Common myeloid progenitor, CD34-positive (primary cell): Measurements from ENCODE around the gene EMP3.
A peak's percentile ranks its signal among the peaks of the same experiment; 100 is the strongest.

ENCODE experiments used
- CTCF ChIA-PET: fragments of 350-600 bp; sonication (Branson Sonifier 250); formaldehyde crosslinking; loops from one replicate; lab custom pipeline; 2021; ENCODE audit warnings: antibody characterized with exemption; lab: Charles Lee
- POLR2A ChIA-PET: fragments of 350-600 bp; sonication (Branson Sonifier 250); formaldehyde crosslinking; loops from one replicate; lab custom pipeline; 2021; ENCODE audit warnings: antibody characterized with exemption; lab: Charles Lee
- DNase-seq, 3 donors: peaks; one replicate each; pipeline versions ENCODE4 v3.0.0 to v3.0.0-alpha.2; 2013
- H3K27ac ChIP-seq, 2 experiments: 1 replicate in 1 of 2; 2 replicates in 1 of 2; pipeline ENCODE4 v1.7.0; 2013; ENCODE audit warnings: inconsistent platforms in 2 of 2, low read length in 2 of 2, mild to moderate bottlenecking in 2 of 2, low read depth in 1 of 2, moderate library complexity in 1 of 2; ENCODE audit not compliant: severe bottlenecking in 2 of 2, insufficient read depth in 1 of 2, poor library complexity in 1 of 2
- H3K27me3 ChIP-seq, 5 experiments: replicated peaks in 2 of 5; 1 replicate in 3 of 5; 2 replicates in 2 of 5; pipeline versions ENCODE4 v1.6.1 to v1.7.0; 2013; ENCODE audit warnings: low read length in 4 of 5, mild to moderate bottlenecking in 2 of 5, moderate library complexity in 2 of 5, inconsistent platforms in 1 of 5; ENCODE audit not compliant: insufficient read depth in 5 of 5, control insufficient read depth in 4 of 5
- H3K36me3 ChIP-seq, 4 experiments: 1 replicate in 2 of 4; 2 replicates in 2 of 4; pipeline versions ENCODE4 v1.6.1 to v1.7.0; 2013; ENCODE audit warnings: low read length in 3 of 4, control low read depth in 1 of 4, mild to moderate bottlenecking in 1 of 4; ENCODE audit not compliant: control insufficient read depth in 4 of 4, insufficient read depth in 4 of 4
- H3K4me1 ChIP-seq, 4 experiments: 1 replicate in 3 of 4; 2 replicates in 1 of 4; pipeline versions ENCODE4 v1.6.1 to v1.7.1; 2013; ENCODE audit warnings: low read length in 3 of 4, mild to moderate bottlenecking in 3 of 4, control low read depth in 1 of 4, inconsistent platforms in 1 of 4, moderate library complexity in 1 of 4; ENCODE audit not compliant: control insufficient read depth in 4 of 4, insufficient read depth in 4 of 4; ENCODE audit errors: control extremely low read depth in 1 of 4
- H3K4me3 ChIP-seq, 7 experiments: 1 replicate in 4 of 7; 2 replicates in 3 of 7; pipeline versions ENCODE4 v1.5.1 to v1.7.0; 2013; ENCODE audit warnings: mild to moderate bottlenecking in 7 of 7, low read length in 6 of 7, moderate library complexity in 6 of 7, inconsistent platforms in 2 of 7, low read depth in 2 of 7, control low read depth in 1 of 7; ENCODE audit not compliant: insufficient read depth in 4 of 7, control insufficient read depth in 1 of 7; ENCODE audit errors: extremely low read depth in 1 of 7
- H3K9me3 ChIP-seq, 5 experiments: 1 replicate in 4 of 5; 2 replicates in 1 of 5; pipeline versions ENCODE4 v1.6.1 to v1.7.1; 2013; ENCODE audit warnings: low read length in 4 of 5, mild to moderate bottlenecking in 2 of 5, inconsistent platforms in 1 of 5, low read depth in 1 of 5, moderate library complexity in 1 of 5; ENCODE audit not compliant: control insufficient read depth in 4 of 5, insufficient read depth in 2 of 5; ENCODE audit errors: control extremely low read depth in 1 of 5
- WGBS: methylation state at CpG from one replicate; pipeline ENCODE4 v1.1.5; 2013; ENCODE audit not compliant: insufficient coverage; 5-methylcytosine and 5-hydroxymethylcytosine counted together

EMP3 gene

DNA sequence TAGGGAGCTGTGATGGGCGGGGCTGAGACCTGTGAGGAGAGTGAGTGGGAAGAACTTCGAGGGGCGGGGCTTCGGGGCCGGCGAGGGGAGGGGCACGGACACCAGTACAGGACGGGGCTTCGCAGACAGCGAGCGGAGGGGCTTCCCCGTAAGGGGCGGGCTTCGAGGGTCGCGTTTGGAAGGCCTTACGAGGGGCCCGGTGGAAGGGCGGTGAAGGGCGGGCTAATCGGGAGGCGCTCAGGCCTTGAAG lies 4.1 kb upstream of the EMP3 start:
- Histone ChIP-seq H3K4me1 (peaks cover 9 to 58% (median 52%) of the 10 kb centered on the region in 4 experiments), H3K27ac (peak overlapping the region; percentile 94 to 98), H3K27me3 (no peaks in the 10 kb centered on the region), H3K4me3 (peak overlapping the region; percentile 48 to 89 (median 74)), H3K36me3 (no peaks in the 10 kb centered on the region), H3K9me3 (no peaks in the 10 kb centered on the region)
- ChIA-PET CTCF (interaction anchor here (0.7 to 16.4 kb wide), 4 partner anchors 14 to 168 kb away, joined by 3 to 286 read pairs (median 4); partner anchors contain the start of gene KDELR1), POLR2A (interaction anchor here (0.7 to 6.6 kb wide), 3 partner anchors 12 to 403 kb away, joined by 3 to 85 read pairs (median 4); no protein-coding TSS in a partner anchor)
- peak; percentile 95 to 98 (median 98) for DNase-seq
- WGBS: 0% methylated on average over 22 of the region's 22 CpGs

DNA sequence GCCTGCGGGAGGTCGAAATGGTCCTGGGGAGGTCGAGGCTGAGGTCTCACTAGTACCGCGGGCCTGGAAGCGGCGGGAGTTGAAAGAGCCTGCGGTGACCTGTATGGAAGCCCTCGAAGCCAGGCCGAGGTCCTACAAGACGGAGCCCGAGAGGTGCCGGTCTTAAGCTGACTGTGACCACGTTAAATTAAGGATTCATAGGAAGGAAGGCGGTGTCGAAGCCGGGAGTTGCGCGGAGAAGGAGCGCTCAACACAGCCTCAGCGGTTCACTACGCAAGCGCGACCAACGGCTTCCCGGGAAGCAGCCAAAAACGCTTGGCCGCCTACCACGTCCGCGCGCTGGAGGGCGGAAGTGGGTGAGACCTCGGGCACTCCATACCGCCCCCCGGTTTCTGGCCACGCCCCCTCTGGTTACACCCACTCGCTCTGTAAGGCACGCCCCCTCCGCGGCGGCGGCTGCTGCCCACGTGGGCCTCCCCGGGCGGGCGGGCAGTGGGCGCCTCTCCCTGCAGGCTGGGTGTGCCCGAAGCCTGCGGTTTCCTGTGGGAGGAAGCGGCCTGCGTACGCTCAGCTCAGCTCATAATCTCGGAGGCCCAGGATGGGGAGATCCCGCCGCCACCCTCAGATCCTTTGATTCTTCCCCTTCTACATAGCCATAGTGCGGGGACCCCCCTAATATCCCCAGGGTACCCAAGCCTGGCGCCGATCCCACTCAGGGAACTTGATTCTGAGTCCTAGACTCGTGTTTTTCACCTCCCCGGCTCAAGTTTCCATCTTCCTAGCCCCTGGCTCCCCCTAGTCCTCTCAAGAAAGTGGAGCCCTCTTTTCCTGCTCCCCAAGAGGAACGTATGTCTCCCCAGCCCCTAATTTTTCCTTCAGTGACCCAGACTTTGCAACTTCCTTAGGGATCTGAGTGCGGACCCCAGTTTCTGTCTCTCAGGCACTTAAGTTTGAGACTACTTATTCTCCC lies 3.4 kb upstream of the EMP3 start:
- DNase-seq: peak; percentile 98 to 99 (median 99)
- WGBS: under 1% methylated on average over 63 of the region's 63 CpGs
- CTCF ChIA-PET: interaction anchor here (0.7 to 16.4 kb wide), 4 partner anchors 13 to 168 kb away, joined by 3 to 286 read pairs (median 4); partner anchors contain the start of gene KDELR1
- peak overlapping the region; percentile 48 to 89 (median 74) for H3K4me3 ChIP-seq
- no peaks in the 10 kb centered on the region for H3K9me3 ChIP-seq
- POLR2A ChIA-PET: interaction anchor here (0.6 to 6.6 kb wide), 4 partner anchors 11 to 403 kb away, joined by 3 to 85 read pairs (median 4); no protein-coding TSS in a partner anchor
- H3K36me3 ChIP-seq: no peaks in the 10 kb centered on the region
- no peaks in the 10 kb centered on the region for H3K27me3 ChIP-seq
- peak overlapping the region; percentile 94 to 98 for H3K27ac ChIP-seq
- peaks cover 9 to 64% (median 57%) of the 10 kb centered on the region in 4 experiments for H3K4me1 ChIP-seq

DNA sequence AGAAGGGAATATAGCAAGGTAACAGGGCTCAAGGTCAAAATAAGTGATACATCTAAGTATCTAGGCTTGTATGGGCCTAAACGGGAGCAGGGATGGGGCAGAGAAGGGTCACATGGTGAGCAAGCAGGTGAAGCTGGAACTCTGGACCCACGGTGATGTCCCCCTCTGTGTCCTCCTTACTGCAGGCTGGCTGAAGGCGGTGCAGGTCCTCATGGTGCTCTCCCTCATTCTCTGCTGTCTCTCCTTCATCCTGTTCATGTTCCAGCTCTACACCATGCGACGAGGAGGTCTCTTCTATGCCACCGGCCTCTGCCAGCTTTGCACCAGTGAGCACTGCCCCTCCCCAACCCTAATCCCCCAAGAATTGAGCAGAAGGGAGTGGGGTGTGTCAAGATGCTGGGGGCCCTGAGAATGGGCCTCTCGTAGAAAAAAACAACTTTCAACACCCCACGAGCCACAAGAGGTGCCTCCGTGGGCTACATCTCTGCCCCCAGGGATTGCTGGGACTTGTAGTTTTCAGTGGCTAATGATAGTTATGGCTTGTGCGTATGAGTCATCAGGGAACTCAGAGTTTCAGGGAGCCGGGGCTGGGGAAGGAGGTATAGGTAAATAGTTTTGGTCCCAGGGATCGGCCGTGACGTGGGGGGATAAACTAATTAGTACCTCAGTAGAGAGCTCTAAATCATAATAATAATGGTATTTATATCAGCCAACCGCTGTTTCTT lies 4.0 kb downstream of the EMP3 start:
- H3K4me1 ChIP-seq: peaks cover 14 to 85% (median 76%) of the 10 kb centered on the region in 4 experiments
- ChIA-PET POLR2A (no interaction called here), CTCF (interaction anchor here (1.0 to 13.0 kb wide), 2 partner anchors 11 to 74 kb away, joined by 3 to 286 read pairs; partner anchors contain the start of gene EMP3)
- H3K27ac ChIP-seq: no peak overlapping the region
- peak in 2 of 3 donors; percentile 61 to 68 for DNase-seq
- H3K36me3 ChIP-seq: peaks cover 0 to 22% (median 19%) of the 10 kb centered on the region in 4 experiments
- H3K27me3 ChIP-seq: no peaks in the 10 kb centered on the region
- peak overlapping the region in 6 of 7 experiments; percentile 39 to 78 (median 55) for H3K4me3 ChIP-seq
- WGBS: 63% methylated on average over 5 of the region's 15 CpGs
- H3K9me3 ChIP-seq: peaks cover 0 to 5% (median 0%) of the 10 kb centered on the region in 5 experiments

DNA sequence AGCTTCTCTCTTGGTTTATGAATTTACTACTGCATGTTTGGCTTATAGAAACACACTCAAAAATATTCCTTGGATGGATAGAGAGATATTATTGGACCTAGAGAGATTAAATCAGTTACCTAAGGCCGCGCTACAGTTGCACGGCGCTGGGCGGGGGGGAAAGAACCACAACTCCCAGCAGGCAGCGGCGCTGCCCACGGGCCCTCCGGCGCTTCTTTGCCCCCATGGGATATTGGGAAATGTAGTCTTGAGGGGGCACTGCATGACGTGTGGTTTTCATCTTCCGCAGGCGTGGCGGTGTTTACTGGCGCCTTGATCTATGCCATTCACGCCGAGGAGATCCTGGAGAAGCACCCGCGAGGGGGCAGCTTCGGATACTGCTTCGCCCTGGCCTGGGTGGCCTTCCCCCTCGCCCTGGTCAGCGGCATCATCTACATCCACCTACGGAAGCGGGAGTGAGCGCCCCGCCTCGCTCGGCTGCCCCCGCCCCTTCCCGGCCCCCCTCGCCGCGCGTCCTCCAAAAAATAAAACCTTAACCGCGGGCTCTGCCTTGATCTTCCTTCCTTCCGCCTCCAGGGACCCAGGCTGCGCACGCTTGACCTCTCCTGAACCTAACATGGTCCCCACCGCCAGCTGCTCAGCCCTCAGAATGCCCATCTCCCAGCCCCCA lies 4.8 kb downstream of the EMP3 start:
- DNase-seq: peak; percentile 91 to 95 (median 94)
- 2% methylated on average over 23 of the region's 41 CpGs for WGBS
- ChIA-PET POLR2A (interaction anchor here (5.3 kb wide), 1 partner anchor 11 kb away, joined by 85 read pairs; a partner anchor contains a TSS), CTCF (interaction anchor here (1.0 to 13.0 kb wide), 2 partner anchors 12 to 73 kb away, joined by 3 to 286 read pairs; partner anchors contain the start of gene EMP3)
- Histone ChIP-seq H3K9me3 (peaks cover 0 to 5% (median 0%) of the 10 kb centered on the region in 5 experiments), H3K4me3 (peak overlapping the region; percentile 10 to 78 (median 52)), H3K27me3 (no peaks in the 10 kb centered on the region), H3K4me1 (peaks cover 14 to 78% (median 71%) of the 10 kb centered on the region in 4 experiments), H3K27ac (peak overlapping the region; percentile 19 to 68), H3K36me3 (peaks cover 0 to 22% (median 19%) of the 10 kb centered on the region in 4 experiments)

DNA sequence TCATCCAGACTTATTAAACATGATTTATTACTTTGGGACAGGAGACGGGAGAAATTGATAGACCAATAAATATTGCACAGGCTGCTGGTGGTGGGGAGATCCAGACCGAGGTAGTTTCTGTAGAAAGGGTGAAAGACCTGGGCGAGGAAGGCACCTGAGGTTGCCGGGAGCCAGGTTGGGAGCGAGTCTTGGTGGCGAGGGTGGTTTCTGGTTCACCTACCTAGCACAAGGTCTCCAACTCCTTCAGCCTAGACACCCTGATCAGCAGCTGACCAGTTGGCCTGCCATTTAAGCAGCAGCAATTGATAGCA lies 7.0 kb downstream of the EMP3 start:
- Histone ChIP-seq H3K9me3 (peaks cover 0 to 5% (median 0%) of the 10 kb centered on the region in 5 experiments), H3K27me3 (no peaks in the 10 kb centered on the region), H3K4me1 (peaks cover 14 to 62% (median 51%) of the 10 kb centered on the region in 4 experiments), H3K36me3 (peaks cover 0 to 21% (median 19%) of the 10 kb centered on the region in 4 experiments), H3K27ac (peak overlapping the region in 1 of 2 experiments; percentile 71), H3K4me3 (peak overlapping the region; percentile 5 to 91 (median 84))
- CTCF ChIA-PET: interaction anchor here (0.6 to 13.0 kb wide), 9 partner anchors 14 to 756 kb away, joined by 3 to 286 read pairs (median 4); partner anchors contain the start of genes EMP3 and KDELR1
- WGBS: 56% methylated on average over 5 of the region's 6 CpGs
- DNase-seq: no peak
- POLR2A ChIA-PET: interaction anchor here (1.8 to 5.3 kb wide), 2 partner anchors 9 to 13 kb away, joined by 9 to 85 read pairs; a partner anchor contains a TSS
